ENCODE measurements around the gene ZNF385D. TPM values are rescaled to one million over a fixed set of nuclear protein-coding genes. Genes with fewer than 3 reads are reported as not detected.

ZNF385D gene
- total and polyA plus RNA-seq, 2 of the 13 experiments (the other 11 are each of a cell fraction or from before 2014, with no cell fraction given) = not detected

DNA sequence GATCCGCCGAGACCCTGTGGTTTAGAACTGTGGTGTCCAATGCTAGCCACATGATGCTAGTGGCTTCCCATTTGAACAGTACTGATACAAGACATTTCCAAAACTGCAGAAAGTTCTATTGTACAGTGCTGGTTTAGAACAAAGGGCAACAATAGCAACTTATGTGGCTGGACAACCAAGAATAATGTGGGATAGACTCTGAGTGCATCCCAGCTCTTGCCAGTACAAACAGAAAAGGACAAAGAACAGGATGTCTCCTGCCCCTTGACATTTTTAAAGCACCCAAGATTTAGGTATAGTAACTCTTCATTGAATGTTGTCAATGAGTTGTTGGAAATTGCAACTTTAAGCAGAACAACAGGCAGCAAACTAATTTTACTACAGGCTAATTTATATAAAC is 107.3 kb downstream of the ZNF385D start:
- no peak for FAIRE-seq
- Histone ChIP-seq H3K9me3 (ENCODE audit: low read length) (no peaks in the 10 kb centered on the region), H3K4me1 (ENCODE audit: insufficient read depth, low read length) (no peaks in the 10 kb centered on the region), H3K79me2 (ENCODE audit: insufficient read depth, low read length) (no peaks in the 10 kb centered on the region), H3K4me3 (replicated peaks in 1 of 3; ENCODE audit: insufficient read depth in 1 of 3, low read depth in 2 of 3, low read length in 3 of 3) (no peak overlapping the region), H3K27me3 (ENCODE audit: control insufficient read depth in 1 of 2, insufficient read depth in 2 of 2, low read length in 2 of 2) (no peaks in the 10 kb centered on the region), H3K27ac (ENCODE audit: extremely low read length, insufficient read depth, low read length) (no peak overlapping the region), H3K36me3 (replicated peaks in 1 of 2; ENCODE audit: control insufficient read depth in 1 of 2, insufficient read depth in 2 of 2, low read length in 2 of 2) (no peaks in the 10 kb centered on the region), H3K4me2 (ENCODE audit: low read depth, low read length) (no peak overlapping the region), H2AFZ (ENCODE audit: low read length) (no peak overlapping the region), H3K9ac (ENCODE audit: insufficient read depth, low read depth, low read length) (no peak overlapping the region), H4K20me1 (ENCODE audit: insufficient read depth, low read length) (no peaks in the 10 kb centered on the region)
- intact Hi-C loops (cut with micrococcal nuclease; ENCODE audit: unreplicated experiment) = no loop called here
- ChIA-PET CTCF (ENCODE audit: low intra/inter-chr PET ratio, low total read pairs) (no interaction called here), POLR2A (no interaction called here)
- no peak for DNase-seq (ENCODE audit: low spot score)
- ATAC-seq = no peak
- TF ChIP-seq, protein P1, sequence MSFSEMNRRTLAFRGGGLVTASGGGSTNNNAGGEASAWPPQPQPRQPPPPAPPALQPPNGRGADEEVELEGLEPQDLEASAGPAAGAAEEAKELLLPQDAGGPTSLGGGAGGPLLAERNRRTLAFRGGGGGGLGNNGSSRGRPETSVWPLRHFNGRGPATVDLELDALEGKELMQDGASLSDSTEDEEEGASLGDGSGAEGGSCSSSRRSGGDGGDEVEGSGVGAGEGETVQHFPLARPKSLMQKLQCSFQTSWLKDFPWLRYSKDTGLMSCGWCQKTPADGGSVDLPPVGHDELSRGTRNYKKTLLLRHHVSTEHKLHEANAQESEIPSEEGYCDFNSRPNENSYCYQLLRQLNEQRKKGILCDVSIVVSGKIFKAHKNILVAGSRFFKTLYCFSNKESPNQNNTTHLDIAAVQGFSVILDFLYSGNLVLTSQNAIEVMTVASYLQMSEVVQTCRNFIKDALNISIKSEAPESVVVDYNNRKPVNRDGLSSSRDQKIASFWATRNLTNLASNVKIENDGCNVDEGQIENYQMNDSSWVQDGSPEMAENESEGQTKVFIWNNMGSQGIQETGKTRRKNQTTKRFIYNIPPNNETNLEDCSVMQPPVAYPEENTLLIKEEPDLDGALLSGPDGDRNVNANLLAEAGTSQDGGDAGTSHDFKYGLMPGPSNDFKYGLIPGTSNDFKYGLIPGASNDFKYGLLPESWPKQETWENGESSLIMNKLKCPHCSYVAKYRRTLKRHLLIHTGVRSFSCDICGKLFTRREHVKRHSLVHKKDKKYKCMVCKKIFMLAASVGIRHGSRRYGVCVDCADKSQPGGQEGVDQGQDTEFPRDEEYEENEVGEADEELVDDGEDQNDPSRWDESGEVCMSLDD (CRISPR knock-in tag; IDR thresholded peaks at IDR 0.05; ENCODE audit: borderline replicate concordance) = no peak
- TF ChIP-seq ZNF660 (CRISPR knock-in tag; IDR thresholded peaks at IDR 0.05; ENCODE audit: borderline replicate concordance, low read depth) = no peak
- no peak for TF ChIP-seq ZNF616 (CRISPR knock-in tag; IDR thresholded peaks at IDR 0.05; ENCODE audit: low read depth)
- no peak for TF ChIP-seq DMAP1 (CRISPR knock-in tag; IDR thresholded peaks at IDR 0.05)
- TF ChIP-seq, protein P2, sequence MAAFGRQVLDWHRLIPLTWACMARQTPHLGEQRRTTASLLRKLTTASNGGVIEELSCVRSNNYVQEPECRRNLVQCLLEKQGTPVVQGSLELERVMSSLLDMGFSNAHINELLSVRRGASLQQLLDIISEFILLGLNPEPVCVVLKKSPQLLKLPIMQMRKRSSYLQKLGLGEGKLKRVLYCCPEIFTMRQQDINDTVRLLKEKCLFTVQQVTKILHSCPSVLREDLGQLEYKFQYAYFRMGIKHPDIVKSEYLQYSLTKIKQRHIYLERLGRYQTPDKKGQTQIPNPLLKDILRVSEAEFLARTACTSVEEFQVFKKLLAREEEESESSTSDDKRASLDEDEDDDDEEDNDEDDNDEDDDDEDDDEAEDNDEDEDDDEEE (CRISPR knock-in tag; IDR thresholded peaks at IDR 0.05) = no peak
- TF ChIP-seq RFX3 (CRISPR knock-in tag; IDR thresholded peaks at IDR 0.05) = no peak
- TF ChIP-seq, protein P3, sequence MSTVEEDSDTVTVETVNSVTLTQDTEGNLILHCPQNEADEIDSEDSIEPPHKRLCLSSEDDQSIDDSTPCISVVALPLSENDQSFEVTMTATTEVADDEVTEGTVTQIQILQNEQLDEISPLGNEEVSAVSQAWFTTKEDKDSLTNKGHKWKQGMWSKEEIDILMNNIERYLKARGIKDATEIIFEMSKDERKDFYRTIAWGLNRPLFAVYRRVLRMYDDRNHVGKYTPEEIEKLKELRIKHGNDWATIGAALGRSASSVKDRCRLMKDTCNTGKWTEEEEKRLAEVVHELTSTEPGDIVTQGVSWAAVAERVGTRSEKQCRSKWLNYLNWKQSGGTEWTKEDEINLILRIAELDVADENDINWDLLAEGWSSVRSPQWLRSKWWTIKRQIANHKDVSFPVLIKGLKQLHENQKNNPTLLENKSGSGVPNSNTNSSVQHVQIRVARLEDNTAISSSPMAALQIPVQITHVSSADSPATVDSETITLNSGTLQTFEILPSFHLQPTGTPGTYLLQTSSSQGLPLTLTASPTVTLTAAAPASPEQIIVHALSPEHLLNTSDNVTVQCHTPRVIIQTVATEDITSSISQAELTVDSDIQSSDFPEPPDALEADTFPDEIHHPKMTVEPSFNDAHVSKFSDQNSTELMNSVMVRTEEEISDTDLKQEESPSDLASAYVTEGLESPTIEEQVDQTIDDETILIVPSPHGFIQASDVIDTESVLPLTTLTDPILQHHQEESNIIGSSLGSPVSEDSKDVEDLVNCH (CRISPR knock-in tag; IDR thresholded peaks at IDR 0.05) = no peak
- no peak for TF ChIP-seq SP1 (IDR thresholded peaks at IDR 0.05)
- no peak for TF ChIP-seq SP1 (CRISPR knock-in tag; IDR thresholded peaks at IDR 0.05)
- no peak for TF ChIP-seq ZIK1 (CRISPR knock-in tag; IDR thresholded peaks at IDR 0.05; ENCODE audit: borderline replicate concordance, low read depth)
- no peak for TF ChIP-seq ZNF160 (CRISPR knock-in tag; IDR thresholded peaks at IDR 0.05)
- TF ChIP-seq, protein P4, sequence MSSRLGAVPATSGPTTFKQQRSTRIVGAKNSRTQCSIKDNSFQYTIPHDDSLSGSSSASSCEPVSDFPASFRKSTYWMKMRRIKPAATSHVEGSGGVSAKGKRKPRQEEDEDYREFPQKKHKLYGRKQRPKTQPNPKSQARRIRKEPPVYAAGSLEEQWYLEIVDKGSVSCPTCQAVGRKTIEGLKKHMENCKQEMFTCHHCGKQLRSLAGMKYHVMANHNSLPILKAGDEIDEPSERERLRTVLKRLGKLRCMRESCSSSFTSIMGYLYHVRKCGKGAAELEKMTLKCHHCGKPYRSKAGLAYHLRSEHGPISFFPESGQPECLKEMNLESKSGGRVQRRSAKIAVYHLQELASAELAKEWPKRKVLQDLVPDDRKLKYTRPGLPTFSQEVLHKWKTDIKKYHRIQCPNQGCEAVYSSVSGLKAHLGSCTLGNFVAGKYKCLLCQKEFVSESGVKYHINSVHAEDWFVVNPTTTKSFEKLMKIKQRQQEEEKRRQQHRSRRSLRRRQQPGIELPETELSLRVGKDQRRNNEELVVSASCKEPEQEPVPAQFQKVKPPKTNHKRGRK (CRISPR knock-in tag; IDR thresholded peaks at IDR 0.05) = no peak
- TF ChIP-seq ZNF484 (CRISPR knock-in tag; IDR thresholded peaks at IDR 0.05; ENCODE audit: borderline replicate concordance, low read depth) = no peak
- TF ChIP-seq, protein P5, sequence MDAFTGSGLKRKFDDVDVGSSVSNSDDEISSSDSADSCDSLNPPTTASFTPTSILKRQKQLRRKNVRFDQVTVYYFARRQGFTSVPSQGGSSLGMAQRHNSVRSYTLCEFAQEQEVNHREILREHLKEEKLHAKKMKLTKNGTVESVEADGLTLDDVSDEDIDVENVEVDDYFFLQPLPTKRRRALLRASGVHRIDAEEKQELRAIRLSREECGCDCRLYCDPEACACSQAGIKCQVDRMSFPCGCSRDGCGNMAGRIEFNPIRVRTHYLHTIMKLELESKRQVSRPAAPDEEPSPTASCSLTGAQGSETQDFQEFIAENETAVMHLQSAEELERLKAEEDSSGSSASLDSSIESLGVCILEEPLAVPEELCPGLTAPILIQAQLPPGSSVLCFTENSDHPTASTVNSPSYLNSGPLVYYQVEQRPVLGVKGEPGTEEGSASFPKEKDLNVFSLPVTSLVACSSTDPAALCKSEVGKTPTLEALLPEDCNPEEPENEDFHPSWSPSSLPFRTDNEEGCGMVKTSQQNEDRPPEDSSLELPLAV (CRISPR knock-in tag; conservative IDR thresholded peaks at IDR 0.05; ENCODE audit: low read depth) = no peak
- TF ChIP-seq GABPA (IDR thresholded peaks at IDR 0.05; ENCODE audit: low read depth, low read length) = no peak
- no peak for TF ChIP-seq GABPA (CRISPR knock-in tag; IDR thresholded peaks at IDR 0.05; ENCODE audit: low read depth)
- 0% methylated on average over 2 of the region's 2 CpGs for WGBS (ENCODE audit: low lambda C conversion rate)
- BruUV-seq (replicated peaks) = no TSS peak
- in situ Hi-C loops (cut with HindIII; ENCODE audit: extremely low pct_ligation_motif_present, low pct_unique_long_range_greater_than_20kb) = no loop called here

Data from HepG2 (cell line).